HepG2 (cell line): ENCODE measurements around the gene USP19. TPM values are rescaled to one million over a fixed set of nuclear protein-coding genes. Genes with fewer than 3 reads are reported as not detected.
A peak's percentile ranks its signal among the peaks of the same experiment; 100 is the strongest.

Source experiments
- ATAC-seq: fragments of 200-7000 bp; cut with Tn5 transposase; 3 replicates; pipeline ENCODE4 v1.9.1; 2020; ENCODE audit warnings: mild to moderate bottlenecking, moderate library complexity
- BruUV-seq: library from RNA; stranded (reverse); fragments of 400-500 nt; replicated peaks from 2 replicates; lab custom pipeline; 2021; lab: Mats Ljungman, UMichigan
- CTCF ChIA-PET: fragments of 300-600 bp; formaldehyde crosslinking; extraction: SDS; loops from one replicate; lab custom pipeline; 2021; ENCODE audit warnings: low total read pairs, inconsistent platforms, low intra/inter-chr PET ratio; lab: Yijun Ruan, JAX
- POLR2A ChIA-PET: fragments of 350-600 bp; sonication (Branson Sonifier 250); formaldehyde crosslinking; loops from one replicate; lab custom pipeline; 2020; ENCODE audit warnings: antibody characterized with exemption, inconsistent platforms; lab: Yijun Ruan, JAX
- DNase-seq: peaks from one replicate; pipeline ENCODE4 v3.0.0-alpha.2; 2015; ENCODE audit warnings: low spot score
- FAIRE-seq: peaks from 3 replicates; lab custom pipeline; 2011; peaks lifted over from hg19 to GRCh38; lab: Jason Lieb, UNC
- H2AFZ ChIP-seq: one replicate; pipeline ENCODE4 v1.6.1; 2011; ENCODE audit warnings: low read length, inconsistent platforms
- H3K27ac ChIP-seq: fragments of 300-600 bp; 3 replicates; pipeline ENCODE4 v1.8.0; 2011; ENCODE audit warnings: mixed run types, mild to moderate bottlenecking, mixed read lengths, low read length, inconsistent platforms; ENCODE audit not compliant: insufficient read depth; ENCODE audit errors: extremely low read length
- H3K27me3 ChIP-seq, 2 experiments: fragments of 200-600 bp in 1 of 2; 2 replicates in 1 of 2; 3 replicates in 1 of 2; pipeline versions ENCODE4 v1.6.0 to v1.8.0; 2011; ENCODE audit warnings: low read length in 2 of 2, mild to moderate bottlenecking in 2 of 2, moderate library complexity in 2 of 2, inconsistent platforms in 1 of 2; ENCODE audit not compliant: insufficient read depth in 2 of 2, control insufficient read depth in 1 of 2
- H3K36me3 ChIP-seq, 2 experiments: fragments of 200-600 bp in 1 of 2; replicated peaks in 1 of 2; 2 replicates in 1 of 2; 3 replicates in 1 of 2; pipeline versions ENCODE4 v1.5.1 to v1.8.0; 2011; ENCODE audit warnings: low read length in 2 of 2, inconsistent platforms in 1 of 2; ENCODE audit not compliant: insufficient read depth in 2 of 2, control insufficient read depth in 1 of 2
- H3K4me1 ChIP-seq: 2 replicates; pipeline ENCODE4 v1.5.1; 2012; ENCODE audit warnings: low read length, inconsistent platforms; ENCODE audit not compliant: insufficient read depth
- H3K4me2 ChIP-seq: 2 replicates; pipeline ENCODE4 v1.6.0; 2011; ENCODE audit warnings: low read depth, low read length, inconsistent platforms
- H3K4me3 ChIP-seq, 3 experiments: fragments of 200-600 bp in 1 of 3; sonication (generic), shearing (Covaris generic) in 1 of 3; replicated peaks in 1 of 3; 2 replicates each; pipeline ENCODE4 v1.5.1; 2011 to 2016; ENCODE audit warnings: low read length in 3 of 3, inconsistent platforms in 2 of 3, low read depth in 2 of 3, mild to moderate bottlenecking in 2 of 3, control low read depth in 1 of 3, mixed read lengths in 1 of 3; ENCODE audit not compliant: insufficient read depth in 1 of 3
- H3K79me2 ChIP-seq: one replicate; pipeline ENCODE4 v1.6.1; 2011; ENCODE audit warnings: low read length, inconsistent platforms; ENCODE audit not compliant: insufficient read depth
- H3K9ac ChIP-seq: 2 replicates; pipeline ENCODE4 v1.6.0; 2011; ENCODE audit warnings: mild to moderate bottlenecking, low read depth, low read length, inconsistent platforms; ENCODE audit not compliant: insufficient read depth
- H3K9me3 ChIP-seq: 2 replicates; pipeline ENCODE4 v1.5.1; 2012; ENCODE audit warnings: mild to moderate bottlenecking, low read length
- H4K20me1 ChIP-seq: 2 replicates; pipeline ENCODE4 v1.6.0; 2011; ENCODE audit warnings: inconsistent platforms, mild to moderate bottlenecking, low read length, moderate library complexity; ENCODE audit not compliant: insufficient read depth
- CSRNP1 ChIP-seq: sonication (generic); formaldehyde crosslinking; IDR thresholded peaks from 2 replicates; pipeline ENCODE4 v1.8.1; 2023; ENCODE audit warnings: mild to moderate bottlenecking, missing genetic modification reagents
- CTCF ChIP-seq: sonication (generic); formaldehyde crosslinking; IDR thresholded peaks from 2 replicates; pipeline ENCODE4 v1.5.0; 2020; ENCODE audit warnings: mild to moderate bottlenecking, missing genetic modification reagents, moderate library complexity
- IRF1 ChIP-seq: sonication (generic); formaldehyde crosslinking; IDR thresholded peaks from 2 replicates; pipeline ENCODE4 v1.4.0; 2020; ENCODE audit warnings: low read depth, mild to moderate bottlenecking, missing genetic modification reagents
- MLX ChIP-seq: IDR thresholded peaks from 2 replicates; pipeline ENCODE4 v1.6.1; 2016
- NFAT5 ChIP-seq: sonication (generic); formaldehyde crosslinking; IDR thresholded peaks from 2 replicates; pipeline ENCODE4 v1.4.0; 2020; ENCODE audit warnings: missing genetic modification reagents
- ZFP36L1 ChIP-seq: sonication (generic); formaldehyde crosslinking; IDR thresholded peaks from 2 replicates; pipeline ENCODE4 v1.8.0; 2022; ENCODE audit warnings: mild to moderate bottlenecking, missing genetic modification reagents, moderate library complexity
- ZNF296 ChIP-seq: sonication (generic); formaldehyde crosslinking; conservative IDR thresholded peaks from 2 replicates; pipeline ENCODE4 v1.5.0; 2020; ENCODE audit warnings: mild to moderate bottlenecking, missing genetic modification reagents
- ZNF530 ChIP-seq: sonication (generic); formaldehyde crosslinking; IDR thresholded peaks from 2 replicates; pipeline ENCODE4 v1.5.0; 2020; ENCODE audit warnings: low read depth, mild to moderate bottlenecking, missing genetic modification reagents
- ZNF704 ChIP-seq: sonication (generic); formaldehyde crosslinking; IDR thresholded peaks from 2 replicates; pipeline ENCODE4 v1.8.1; 2023; ENCODE audit warnings: mild to moderate bottlenecking, inconsistent platforms, moderate library complexity, missing genetic modification reagents, borderline replicate concordance
- WGBS: methylation state at CpG from one replicate; pipeline ENCODE4 v1.1.6; 2017; ENCODE audit warnings: low lambda C conversion rate; 5-methylcytosine and 5-hydroxymethylcytosine counted together
- in situ Hi-C: cut with HindIII; loops from 2 replicates; pipeline ENCODE4 v1.10.0; 2017; ENCODE audit warnings: low pct_unique_long_range_greater_than_20kb; ENCODE audit not compliant: extremely low pct_ligation_motif_present
- intact Hi-C: fragments of 100-400 bp; cut with micrococcal nuclease; formaldehyde crosslinking; loops from one replicate; pipeline ENCODE4 v1.10.0; 2022; ENCODE audit not compliant: unreplicated experiment
- polyA plus RNA-seq, 8 experiments: library from polyadenylated mRNA; depleted of rRNA in 3 of 8; stranded (reverse) in 7 of 8; unstranded in 1 of 8; fragments of >200 nt; fragmentation: Illumina TruSeq in 4 of 8; extraction: Trizol in 4 of 8; gene quantifications; 2 replicates each; pipeline versions ENCODE4 v1.2.1 to v1.2.3, GENCODE V29; 2011 to 2016; ENCODE audit warnings: low read depth in 4 of 8, missing spikeins in 1 of 8, mixed read lengths in 1 of 8; ENCODE audit not compliant: insufficient read depth in 1 of 8
- total RNA-seq, 5 experiments: library from RNA; depleted of rRNA; stranded (reverse); fragments of >200 nt; fragmentation: Illumina TruSeq; extraction: Trizol; gene quantifications; 2 replicates each; pipeline ENCODE4 v1.2.3, GENCODE V29; 2016; ENCODE audit warnings: low read depth in 1 of 5

The USP19 gene
- total and polyA plus RNA-seq, 2 of the 13 experiments (the other 11 are each of a cell fraction or from before 2014, with no cell fraction given) = 28.3 to 31.7 TPM

GRCh38 chr3:49132437-49133225 lies 12.0 kb upstream of the USP19 start, which contains the start of gene LAMB2:
Gene LAMB2 (minus strand): TSS chr3:49133050. CDS start chr3:49132867, 183 bp downstream.
- intact Hi-C loops (loop anchor here (5.0 kb wide), 1 partner anchor 40 kb away; the partner anchor contains the start of gene QRICH1), in situ Hi-C loops (no loop called here)
- H3K27me3 ChIP-seq = no peaks in the 10 kb centered on the region
- peak; percentile 79 for DNase-seq
- H3K27ac ChIP-seq = peak within 1 kb of the TSS; percentile 80
- H4K20me1 ChIP-seq = no peaks in the 10 kb centered on the region
- peaks cover 15% of the 10 kb centered on the region for H3K79me2 ChIP-seq
- peak within 1 kb of the TSS; percentile 72 to 78 (median 77) for H3K4me3 ChIP-seq
- peak; percentile 75 for FAIRE-seq
- H3K9me3 ChIP-seq = no peaks in the 10 kb centered on the region
- ChIA-PET CTCF (no interaction called here), POLR2A (interaction anchor here (0.6 to 8.5 kb wide), 20 partner anchors 9 to 659 kb away, joined by 3 to 110 read pairs (median 5); partner anchors contain the start of genes GPX1, IMPDH2, KLHDC8B and NDUFAF3)
- H3K4me1 ChIP-seq = peaks cover 39% of the 10 kb centered on the region
- peak within 1 kb of the TSS; percentile 99 for H2AFZ ChIP-seq
- ATAC-seq = peak; percentile 69
- 2% methylated on average over 19 of the region's 28 CpGs for WGBS
- H3K9ac ChIP-seq = peak within 1 kb of the TSS; percentile 75
- H3K36me3 ChIP-seq = peaks cover 5 to 10% of the 10 kb centered on the region in 2 experiments; a peak in 2 of 5 replicates
- BruUV-seq = TSS peak; percentile 91
- H3K4me2 ChIP-seq = peak within 1 kb of the TSS; percentile 97
- no peak for TF ChIP-seq ZNF530 (CRISPR knock-in tag)
- 0 out of 2 replicates have a peak, but pooled peaks have one; percentile 12 for TF ChIP-seq ZNF296
- TF ChIP-seq ZFP36L1 (CRISPR knock-in tag) = no peak
- TF ChIP-seq MLX (CRISPR knock-in tag) = no peak
- no peak for TF ChIP-seq ZNF704 (CRISPR knock-in tag)
- TF ChIP-seq NFAT5 (CRISPR knock-in tag) = 0 out of 2 replicates have a peak, but pooled peaks have one; percentile 22
- TF ChIP-seq IRF1 (CRISPR knock-in tag) = no peak
- peak; percentile 60 for TF ChIP-seq CTCF (CRISPR knock-in tag)
- peak; percentile 87 for TF ChIP-seq CSRNP1 (CRISPR knock-in tag)
